ENCODE results near the gene DGKZ. TPM values are rescaled to one million over a fixed set of nuclear protein-coding genes. Genes with fewer than 3 reads are reported as not detected.
"Not testable (repeated sequence)": the region's sequence is repeated elsewhere in the genome, so short reads cannot be mapped to it uniquely, and the experiment has no call there.

DGKZ gene
- 82.9 TPM for polyA plus RNA-seq (ENCODE audit: insufficient read length)

- peak; percentile 85 for DNase-seq
These were observed at the start of gene DGKZ for GRCh38 chr11:46346886-46347636. Gene DGKZ (plus strand): TSS chr11:46347463. CDS start chr11:46347660, 197 bp downstream.

GRCh38 chr11:46298699-46299433 is 48.4 kb upstream of the DGKZ start:
- no peak for DNase-seq

GRCh38 chr11:46299451-46299961 is 47.8 kb upstream of the DGKZ start:
- DNase-seq = no peak

- DNase-seq = no peak
These were observed 47.0 kb upstream of the DGKZ start for GRCh38 chr11:46300270-46300669.

- no peak for DNase-seq
These were observed 44.4 kb upstream of the DGKZ start for GRCh38 chr11:46302866-46303265.

GRCh38 chr11:46304036-46304435 is 43.2 kb upstream of the DGKZ start:
- not testable (repeated sequence) for DNase-seq

- DNase-seq = no peak
These were observed 42.6 kb upstream of the DGKZ start for GRCh38 chr11:46304605-46305179.

- no peak for DNase-seq
These were observed 42.0 kb upstream of the DGKZ start for GRCh38 chr11:46305295-46305694.

- no peak for DNase-seq
These were observed 40.9 kb upstream of the DGKZ start for GRCh38 chr11:46306296-46306853.

- no peak for DNase-seq
These were observed 39.9 kb upstream of the DGKZ start for GRCh38 chr11:46307369-46307768.

- no peak for DNase-seq
These were observed 39.4 kb upstream of the DGKZ start for GRCh38 chr11:46307785-46308341.

GRCh38 chr11:46308631-46309419 is 38.4 kb upstream of the DGKZ start:
- peak; percentile 71 for DNase-seq

- DNase-seq = no peak
These were observed 37.4 kb upstream of the DGKZ start for GRCh38 chr11:46309814-46310259.

- peak; percentile 67 for DNase-seq
These were observed 32.1 kb upstream of the DGKZ start for GRCh38 chr11:46315033-46315738.

GRCh38 chr11:46315783-46316563 is 31.3 kb upstream of the DGKZ start:
- no peak for DNase-seq

- no peak for DNase-seq
These were observed 28.2 kb upstream of the DGKZ start for GRCh38 chr11:46319074-46319453.

GRCh38 chr11:46321757-46322156 is 25.5 kb upstream of the DGKZ start:
- DNase-seq = no peak

- DNase-seq = no peak
These were observed 24.5 kb upstream of the DGKZ start for GRCh38 chr11:46322759-46323158.

- DNase-seq = no peak
These were observed 20.3 kb upstream of the DGKZ start for GRCh38 chr11:46326813-46327416.

GRCh38 chr11:46327829-46328228 is 19.4 kb upstream of the DGKZ start:
- no peak for DNase-seq
